ENCODE results near the gene PTPRD.

GRCh38 chr9:10146517-10147331, 466.1 kb downstream of the PTPRD start:
- TF ChIP-seq CTCF (tag by site-specific recombination; IDR thresholded peaks at IDR 0.05) (no peak), ZNF692 (tag by site-specific recombination; IDR thresholded peaks at IDR 0.05) (no peak), REST (tag by site-specific recombination; IDR thresholded peaks at IDR 0.05) (no peak), ZFP3 (tag by site-specific recombination; IDR thresholded peaks at IDR 0.05; ENCODE audit: low read depth) (no peak), PRDM10 (tag by site-specific recombination; IDR thresholded peaks at IDR 0.05) (no peak), REPIN1 (tag by site-specific recombination; IDR thresholded peaks at IDR 0.05; ENCODE audit: low read depth) (no peak), ZNF302 (tag by site-specific recombination; IDR thresholded peaks at IDR 0.05; ENCODE audit: low read depth) (no peak), ZNF114 (tag by site-specific recombination; IDR thresholded peaks at IDR 0.05) (no peak)
